Measurements from ENCODE around the gene TRIM8. TPM values are rescaled to one million over a fixed set of nuclear protein-coding genes. Genes with fewer than 3 reads are reported as not detected.

Gene TRIM8
- total and polyA plus RNA-seq, 2 donors (not counting 3 experiments of a cell fraction or from before 2014, with no cell fraction given): 74.1 to 114 TPM

DNA sequence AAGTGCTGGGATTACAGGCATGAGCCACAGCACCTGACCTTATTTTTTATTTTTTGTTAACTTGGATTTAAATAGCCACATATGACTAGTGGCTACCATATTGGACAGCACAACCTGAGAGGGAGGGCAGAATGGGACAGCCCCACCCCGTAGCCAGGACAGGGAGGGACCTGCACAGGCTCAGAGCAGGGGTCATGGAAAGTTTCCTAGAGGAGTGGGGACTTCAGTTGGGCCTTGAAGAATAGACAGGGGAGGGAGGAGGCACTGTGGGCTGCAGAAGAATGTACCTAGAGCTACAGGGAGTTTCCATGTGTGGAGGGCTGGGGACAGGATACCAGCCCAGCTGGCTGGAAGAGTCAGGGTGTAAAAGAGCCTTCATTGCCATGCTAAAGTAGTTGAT is 8.8 kb downstream of the TRIM8 start:
- TF ChIP-seq JUN (IDR thresholded peaks at IDR 0.05; ENCODE audit: borderline replicate concordance, insufficient read depth, insufficient read length, low read depth) (no peak), MYC (IDR thresholded peaks at IDR 0.05; ENCODE audit: low read depth, low read length) (no peak), FOS (IDR thresholded peaks at IDR 0.05; ENCODE audit: borderline replicate concordance, insufficient read depth, low read length) (no peak)
- TF ChIP-seq, protein P1, sequence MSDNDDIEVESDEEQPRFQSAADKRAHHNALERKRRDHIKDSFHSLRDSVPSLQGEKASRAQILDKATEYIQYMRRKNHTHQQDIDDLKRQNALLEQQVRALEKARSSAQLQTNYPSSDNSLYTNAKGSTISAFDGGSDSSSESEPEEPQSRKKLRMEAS (IDR thresholded peaks at IDR 0.05; ENCODE audit: insufficient read depth, insufficient read length): no peak
- TF ChIP-seq, protein P2, sequence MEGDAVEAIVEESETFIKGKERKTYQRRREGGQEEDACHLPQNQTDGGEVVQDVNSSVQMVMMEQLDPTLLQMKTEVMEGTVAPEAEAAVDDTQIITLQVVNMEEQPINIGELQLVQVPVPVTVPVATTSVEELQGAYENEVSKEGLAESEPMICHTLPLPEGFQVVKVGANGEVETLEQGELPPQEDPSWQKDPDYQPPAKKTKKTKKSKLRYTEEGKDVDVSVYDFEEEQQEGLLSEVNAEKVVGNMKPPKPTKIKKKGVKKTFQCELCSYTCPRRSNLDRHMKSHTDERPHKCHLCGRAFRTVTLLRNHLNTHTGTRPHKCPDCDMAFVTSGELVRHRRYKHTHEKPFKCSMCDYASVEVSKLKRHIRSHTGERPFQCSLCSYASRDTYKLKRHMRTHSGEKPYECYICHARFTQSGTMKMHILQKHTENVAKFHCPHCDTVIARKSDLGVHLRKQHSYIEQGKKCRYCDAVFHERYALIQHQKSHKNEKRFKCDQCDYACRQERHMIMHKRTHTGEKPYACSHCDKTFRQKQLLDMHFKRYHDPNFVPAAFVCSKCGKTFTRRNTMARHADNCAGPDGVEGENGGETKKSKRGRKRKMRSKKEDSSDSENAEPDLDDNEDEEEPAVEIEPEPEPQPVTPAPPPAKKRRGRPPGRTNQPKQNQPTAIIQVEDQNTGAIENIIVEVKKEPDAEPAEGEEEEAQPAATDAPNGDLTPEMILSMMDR (IDR thresholded peaks at IDR 0.05; ENCODE audit: extremely low read depth in 1 of 2, insufficient read depth in 1 of 2, low read depth in 1 of 2, low read length in 2 of 2): no peak
- Histone ChIP-seq H3K27me3 (ENCODE audit: control insufficient read depth in 2 of 2, insufficient read depth in 2 of 2, low read length in 2 of 2) (no peaks in the 10 kb centered on the region), H4K20me1 (replicated peaks; ENCODE audit: control insufficient read depth, extremely low read depth, insufficient read depth, low read length) (no peaks in the 10 kb centered on the region), H3K9me3 (replicated peaks; ENCODE audit: control insufficient read depth, insufficient read depth, low read length) (no peaks in the 10 kb centered on the region), H3K4me1 (ENCODE audit: control insufficient read depth, extremely low read depth, insufficient read depth, low read length) (peaks cover 42% of the 10 kb centered on the region), H3K4me3 (replicated peaks in 1 of 3; ENCODE audit: insufficient read depth in 1 of 3, low read depth in 1 of 3, low read length in 3 of 3) (no peak overlapping the region), H3K4me2 (ENCODE audit: insufficient read depth, low read length) (no peak overlapping the region), H3K79me2 (ENCODE audit: control insufficient read depth, insufficient read depth, low read length) (peaks cover 74% of the 10 kb centered on the region), H2AFZ (ENCODE audit: low read depth, low read length) (no peak overlapping the region), H3K9ac (replicated peaks; ENCODE audit: extremely low read depth, insufficient read depth, low read length) (no peak overlapping the region), H3K36me3 (ENCODE audit: control insufficient read depth in 2 of 2, extremely low read depth in 1 of 2, insufficient read depth in 2 of 2, low read length in 2 of 2) (peaks cover 11 to 44% of the 10 kb centered on the region in 2 experiments), H3K9me1 (replicated peaks; ENCODE audit: control insufficient read depth, extremely low read depth, insufficient read depth, low read length) (no peaks in the 10 kb centered on the region), H3K27ac (ENCODE audit: insufficient read depth, low read depth, low read length) (no peak overlapping the region)
- intact Hi-C loops (cut with micrococcal nuclease) (no loop called here), dilution Hi-C loops (cut with MboI; ENCODE audit: extremely low pct_ligation_motif_present, low sequenced_read_pairs) (no loop called here)
- DNase-seq (ENCODE audit: low read depth, low spot score): no peak
- ChIA-PET CTCF (interaction anchor here (1.0 to 2.0 kb wide), 2 partner anchors 17 to 57 kb away, joined by 3 to 6 read pairs; no protein-coding TSS in a partner anchor), POLR2A (interaction anchor here (0.7 kb wide), 1 partner anchor 53 kb away, joined by 5 read pairs; no protein-coding TSS in a partner anchor)
- BruUV-seq (replicated peaks): no TSS peak
- FAIRE-seq: no peak

DNA sequence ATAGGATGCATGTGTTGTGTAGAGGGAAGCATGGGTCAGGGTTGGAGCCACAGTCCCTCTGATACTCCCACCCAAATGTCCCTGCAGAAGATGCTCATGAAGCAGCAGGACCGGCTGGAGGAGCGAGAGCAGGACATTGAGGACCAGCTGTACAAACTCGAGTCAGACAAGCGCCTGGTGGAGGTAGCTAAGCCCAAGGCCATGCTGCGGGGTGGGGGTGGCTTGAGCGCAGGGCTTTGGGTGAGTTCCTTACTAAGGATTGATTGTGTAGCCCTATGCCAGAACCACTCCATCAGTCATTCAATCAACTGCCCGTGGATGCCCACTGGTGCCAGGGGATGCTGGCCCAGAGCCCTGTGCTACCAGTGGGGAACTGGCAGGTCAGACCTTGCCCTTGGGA is 10.3 kb downstream of the TRIM8 start:
- Histone ChIP-seq H3K4me3 (replicated peaks in 1 of 3; ENCODE audit: insufficient read depth in 1 of 3, low read depth in 1 of 3, low read length in 3 of 3) (no peak overlapping the region), H3K4me2 (ENCODE audit: insufficient read depth, low read length) (no peak overlapping the region), H4K20me1 (replicated peaks; ENCODE audit: control insufficient read depth, extremely low read depth, insufficient read depth, low read length) (no peaks in the 10 kb centered on the region), H3K9me3 (replicated peaks; ENCODE audit: control insufficient read depth, insufficient read depth, low read length) (no peaks in the 10 kb centered on the region), H3K36me3 (ENCODE audit: control insufficient read depth in 2 of 2, extremely low read depth in 1 of 2, insufficient read depth in 2 of 2, low read length in 2 of 2) (peaks cover 14 to 42% of the 10 kb centered on the region in 2 experiments), H3K4me1 (ENCODE audit: control insufficient read depth, extremely low read depth, insufficient read depth, low read length) (peaks cover 32% of the 10 kb centered on the region), H3K27ac (ENCODE audit: insufficient read depth, low read depth, low read length) (no peak overlapping the region), H2AFZ (ENCODE audit: low read depth, low read length) (no peak overlapping the region), H3K9me1 (replicated peaks; ENCODE audit: control insufficient read depth, extremely low read depth, insufficient read depth, low read length) (no peaks in the 10 kb centered on the region), H3K9ac (replicated peaks; ENCODE audit: extremely low read depth, insufficient read depth, low read length) (no peak overlapping the region), H3K79me2 (ENCODE audit: control insufficient read depth, insufficient read depth, low read length) (peaks cover 59% of the 10 kb centered on the region), H3K27me3 (ENCODE audit: control insufficient read depth in 2 of 2, insufficient read depth in 2 of 2, low read length in 2 of 2) (no peaks in the 10 kb centered on the region)
- ChIA-PET POLR2A (no interaction called here), CTCF (interaction anchor here (1.8 kb wide), 1 partner anchor 15 kb away, joined by 7 read pairs; no protein-coding TSS in a partner anchor)
- dilution Hi-C loops (cut with MboI; ENCODE audit: extremely low pct_ligation_motif_present, low sequenced_read_pairs) (no loop called here), intact Hi-C loops (cut with micrococcal nuclease) (no loop called here)
- no peak for TF ChIP-seq JUN (IDR thresholded peaks at IDR 0.05; ENCODE audit: borderline replicate concordance, insufficient read depth, insufficient read length, low read depth)
- no peak for TF ChIP-seq FOS (IDR thresholded peaks at IDR 0.05; ENCODE audit: borderline replicate concordance, insufficient read depth, low read length)
- TF ChIP-seq POLR2A (IDR thresholded peaks at IDR 0.05; ENCODE audit: low read depth, low read length): no peak
- no peak for TF ChIP-seq POLR2AphosphoS5 (IDR thresholded peaks at IDR 0.05; ENCODE audit: insufficient read depth, low read depth, low read length)
- TF ChIP-seq EZH2 (IDR thresholded peaks at IDR 0.05; ENCODE audit: borderline replicate concordance, low read depth, low read length, severe bottlenecking): no peak
- no peak for DNase-seq (ENCODE audit: low read depth, low spot score)
- no TSS peak for BruUV-seq (replicated peaks)
- no peak for FAIRE-seq

All from endothelial cell of umbilical vein (primary cell).